ENCODE measurements around the gene DVL2. TPM values are rescaled to one million over a fixed set of nuclear protein-coding genes. Genes with fewer than 3 reads are reported as not detected.
A peak's percentile ranks its signal among the peaks of the same experiment; 100 is the strongest.

The DVL2 gene
- polyA plus RNA-seq (2012; ENCODE audit: insufficient read depth, insufficient read length, low read depth), result 36.4 TPM

- no peak for TF ChIP-seq CTCF (IDR thresholded peaks at IDR 0.05; ENCODE audit: low read depth, low read length)
- H3K9me3 ChIP-seq, result no peaks in the 10 kb centered on the region
- H3K4me1 ChIP-seq, result no peaks in the 10 kb centered on the region
- H3K36me3 ChIP-seq, result peaks cover 22% of the 10 kb centered on the region
- H3K4me3 ChIP-seq (ENCODE audit: low read depth, low read length), result peak within 1 kb of the TSS; percentile 86
- H3K27me3 ChIP-seq, result no peaks in the 10 kb centered on the region
- DNase-seq, result peak; percentile 91
These were observed at the start of gene DVL2 for GRCh38 chr17:7234083-7234951. Gene DVL2 (minus strand): TSS chr17:7234517. CDS start chr17:7234262, 255 bp downstream.

GRCh38 chr17:7283471-7284216 lies 49.3 kb upstream of the DVL2 start:
- no peaks in the 10 kb centered on the region for H3K4me1 ChIP-seq
- H3K9me3 ChIP-seq, result no peaks in the 10 kb centered on the region
- DNase-seq, result no peak
- H3K27me3 ChIP-seq, result no peaks in the 10 kb centered on the region
- TF ChIP-seq CTCF (IDR thresholded peaks at IDR 0.05; ENCODE audit: low read depth, low read length), result no peak
- H3K4me3 ChIP-seq (ENCODE audit: low read depth, low read length), result no peak overlapping the region
- no peaks in the 10 kb centered on the region for H3K36me3 ChIP-seq

DNA sequence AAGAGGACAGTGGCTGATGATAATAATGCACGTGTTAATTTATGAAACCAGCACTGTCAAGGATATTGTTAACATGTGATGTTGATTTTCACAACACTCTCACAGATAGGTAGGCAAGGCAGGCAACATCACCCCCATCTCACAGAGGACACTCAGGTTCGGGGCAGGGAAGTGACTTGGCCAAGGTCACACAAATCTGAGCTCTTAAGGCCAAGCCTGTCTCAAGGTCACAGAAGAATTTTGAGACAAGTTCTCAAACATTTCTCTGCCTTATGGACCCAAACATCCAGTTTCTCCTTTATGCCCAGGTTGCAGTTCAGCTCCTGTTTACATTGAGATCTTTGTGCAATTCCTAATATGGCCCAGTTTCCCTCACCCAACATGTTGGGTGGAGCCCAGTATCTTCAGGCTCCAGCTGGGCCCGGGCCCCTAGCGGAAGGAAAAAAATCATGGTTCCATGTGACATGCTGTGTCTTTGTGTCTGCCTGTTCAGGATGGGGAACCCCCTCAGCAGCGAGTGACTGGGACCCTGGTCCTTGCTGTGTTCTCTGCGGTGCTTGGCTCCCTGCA lies 48.5 kb upstream of the DVL2 start:
- TF ChIP-seq CTCF (IDR thresholded peaks at IDR 0.05; ENCODE audit: low read depth, low read length), result no peak
- Histone ChIP-seq H3K27me3 (no peaks in the 10 kb centered on the region), H3K9me3 (no peaks in the 10 kb centered on the region), H3K36me3 (no peaks in the 10 kb centered on the region), H3K4me3 (ENCODE audit: low read depth, low read length) (no peak overlapping the region), H3K4me1 (no peaks in the 10 kb centered on the region)
- DNase-seq, result no peak

DNA sequence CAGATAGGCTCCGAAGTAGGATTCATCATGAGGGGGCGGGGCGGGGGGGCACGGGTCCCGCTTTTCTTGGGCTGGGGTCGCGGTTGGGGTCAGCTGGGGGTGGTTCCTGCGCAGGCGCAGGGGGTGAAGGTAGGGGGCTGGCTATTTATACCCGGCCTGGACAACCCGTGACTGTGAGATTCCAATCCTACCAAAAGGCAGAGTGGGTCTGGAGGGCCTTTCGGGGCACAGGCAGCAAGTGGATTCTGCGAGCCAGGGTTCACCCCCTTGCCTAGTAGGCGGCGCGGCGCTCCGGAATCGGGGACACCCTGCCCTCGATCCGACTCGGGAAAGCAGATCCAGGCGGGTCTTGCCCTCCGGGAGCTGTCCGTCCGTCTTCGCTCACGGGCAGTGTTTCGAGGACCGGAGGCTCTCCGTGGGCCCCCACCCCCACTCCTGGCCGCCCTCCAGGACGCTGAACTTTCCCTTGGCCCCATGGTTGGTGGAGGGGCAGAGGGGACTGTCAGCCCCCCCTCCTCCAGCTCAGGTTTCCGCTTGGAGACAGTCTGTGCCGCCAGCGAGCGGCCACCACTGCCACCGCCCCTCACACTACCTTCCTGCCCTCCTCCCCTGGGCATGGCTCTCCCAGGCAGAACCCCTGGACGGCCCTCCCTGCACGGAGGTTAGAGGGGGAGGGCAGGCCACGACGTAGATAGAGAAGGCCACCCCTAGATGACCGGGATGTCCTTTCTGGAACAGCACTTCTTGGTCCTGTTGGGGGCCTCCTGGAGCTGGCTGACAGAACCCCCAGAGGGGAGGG lies 47.8 kb upstream of the DVL2 start:
- no peak for DNase-seq
- TF ChIP-seq CTCF (IDR thresholded peaks at IDR 0.05; ENCODE audit: low read depth, low read length), result no peak
- Histone ChIP-seq H3K9me3 (no peaks in the 10 kb centered on the region), H3K4me3 (ENCODE audit: low read depth, low read length) (peak overlapping the region; percentile 55), H3K4me1 (no peaks in the 10 kb centered on the region), H3K27me3 (no peaks in the 10 kb centered on the region), H3K36me3 (no peaks in the 10 kb centered on the region)

- no peaks in the 10 kb centered on the region for H3K36me3 ChIP-seq
- no peak for TF ChIP-seq CTCF (IDR thresholded peaks at IDR 0.05; ENCODE audit: low read depth, low read length)
- H3K9me3 ChIP-seq, result no peaks in the 10 kb centered on the region
- no peaks in the 10 kb centered on the region for H3K27me3 ChIP-seq
- peak; percentile 94 for DNase-seq
- H3K4me3 ChIP-seq (ENCODE audit: low read depth, low read length), result peak within 1 kb of the TSS; percentile 55
- H3K4me1 ChIP-seq, result no peaks in the 10 kb centered on the region
These were observed 47.0 kb upstream of the DVL2 start, which contains the start of gene SLC2A4 for GRCh38 chr17:7281074-7281952. Gene SLC2A4 (plus strand): TSS chr17:7281718. CDS start chr17:7281935, 217 bp downstream.
